ENCODE data around the gene DLX5.

DLX5 gene

GRCh38 chr7:97027427-97028234, 3.0 kb upstream of the DLX5 start:
- TF ChIP-seq CTCF (IDR thresholded peaks at IDR 0.05; ENCODE audit: control insufficient read depth, insufficient read depth, low read depth, low read length, missing control alignments): peak; percentile 91
- peak overlapping the region; percentile 33 for H3K4me3 ChIP-seq (ENCODE audit: control insufficient read depth, low read depth, low read length)
- DNase-seq (ENCODE audit: low read depth): peak; percentile 74

- H3K4me3 ChIP-seq (ENCODE audit: control insufficient read depth, low read depth, low read length): no peak overlapping the region
- no peak for TF ChIP-seq CTCF (IDR thresholded peaks at IDR 0.05; ENCODE audit: control insufficient read depth, insufficient read depth, low read depth, low read length, missing control alignments)
- DNase-seq (ENCODE audit: low read depth): no peak
These were observed 2.2 kb upstream of the DLX5 start for GRCh38 chr7:97026715-97027426.

GRCh38 chr7:97025983-97026714, 1.5 kb upstream of the DLX5 start:
- H3K4me3 ChIP-seq (ENCODE audit: control insufficient read depth, low read depth, low read length): no peak overlapping the region
- DNase-seq (ENCODE audit: low read depth): no peak
- TF ChIP-seq CTCF (IDR thresholded peaks at IDR 0.05; ENCODE audit: control insufficient read depth, insufficient read depth, low read depth, low read length, missing control alignments): no peak

GRCh38 chr7:97025130-97025499, 484 bp upstream of the DLX5 start:
- H3K4me3 ChIP-seq (ENCODE audit: control insufficient read depth, low read depth, low read length): no peak overlapping the region
- DNase-seq (ENCODE audit: low read depth): no peak
- no peak for TF ChIP-seq CTCF (IDR thresholded peaks at IDR 0.05; ENCODE audit: control insufficient read depth, insufficient read depth, low read depth, low read length, missing control alignments)

- H3K4me3 ChIP-seq (ENCODE audit: control insufficient read depth, low read depth, low read length): no peak overlapping the region
- no peak for DNase-seq (ENCODE audit: low read depth)
- no peak for TF ChIP-seq CTCF (IDR thresholded peaks at IDR 0.05; ENCODE audit: control insufficient read depth, insufficient read depth, low read depth, low read length, missing control alignments)
These were observed 1.9 kb downstream of the DLX5 start for GRCh38 chr7:97022491-97023306.

Measured in AG09309 (cell line).